Right cardiac atrium (tissue), 5 donors: Measurements from ENCODE around the gene CORO6. TPM values are rescaled to one million over a fixed set of nuclear protein-coding genes. Genes with fewer than 3 reads are reported as not detected.

Experiments used
- ATAC-seq, 2 donors: fragments of 200-7000 bp; cut with Tn5 transposase; one replicate each; pipeline versions ENCODE4 v1.8.0 to v1.9.1; 2020; ENCODE audit warnings: moderate library complexity in 2 of 2, mild to moderate bottlenecking in 1 of 2
- DNase-seq, 3 donors: peaks; one replicate each; pipeline ENCODE4 v3.0.0-alpha.2; 2020
- H3K27ac ChIP-seq: one replicate; pipeline ENCODE4 v1.5.1; 2013; ENCODE audit warnings: mild to moderate bottlenecking, low read length, control low read depth, moderate library complexity
- H3K27me3 ChIP-seq: one replicate; pipeline ENCODE4 v1.6.1; 2013; ENCODE audit not compliant: control insufficient read depth, insufficient read depth
- H3K4me1 ChIP-seq: one replicate; pipeline ENCODE4 v1.6.1; 2013; ENCODE audit warnings: low read length; ENCODE audit not compliant: control insufficient read depth, insufficient read depth
- H3K4me3 ChIP-seq: one replicate; pipeline ENCODE4 v1.5.1; 2013; ENCODE audit warnings: low read length, control low read depth
- H3K9me3 ChIP-seq: one replicate; pipeline ENCODE4 v1.6.1; 2013; ENCODE audit warnings: low read length; ENCODE audit not compliant: control insufficient read depth
- WGBS: extraction: QIAGEN DNeasy Blood & Tissue Kit; methylation state at CpG from one replicate; pipeline ENCODE4 v1.1.7; 2013; 5-methylcytosine and 5-hydroxymethylcytosine counted together
- intact Hi-C, 4 donors: fragments of 100-400 bp; cut with DNase I; formaldehyde crosslinking; loops; one replicate each; pipeline versions ENCODE4 v1.11.0 to v1.14.0; 2022 to 2023
- polyA plus RNA-seq: library from polyadenylated mRNA; stranded (reverse); fragments of 200-250 nt; gene quantifications from one replicate; pipeline ENCODE4 v1.2.3, GENCODE V29; 2013
- total RNA-seq, 4 donors: library from RNA; stranded (reverse); fragmentation: NEBNext Ultra II Directional; extraction: Animal tissue kit (Norgen Biotek cat#: 25700); gene quantifications; one replicate each; pipeline ENCODE4 v1.2.1, GENCODE V29; 2021
- donor health status: healthy with polysubstance abuse.
- donor health status: DM: no; HTN: yes; CAD: no.
- donor health status: DM: no; HTN: no; CAD: no.
- donor health status: DM: no; HTN: yes; CAD: no; lungs with severe emphysema.
- donor health status: DM: yes; HTN: yes; CAD: no.

Gene CORO6
- total and polyA plus RNA-seq, 5 donors, result 93.5 to 148 (median 108) TPM

DNA sequence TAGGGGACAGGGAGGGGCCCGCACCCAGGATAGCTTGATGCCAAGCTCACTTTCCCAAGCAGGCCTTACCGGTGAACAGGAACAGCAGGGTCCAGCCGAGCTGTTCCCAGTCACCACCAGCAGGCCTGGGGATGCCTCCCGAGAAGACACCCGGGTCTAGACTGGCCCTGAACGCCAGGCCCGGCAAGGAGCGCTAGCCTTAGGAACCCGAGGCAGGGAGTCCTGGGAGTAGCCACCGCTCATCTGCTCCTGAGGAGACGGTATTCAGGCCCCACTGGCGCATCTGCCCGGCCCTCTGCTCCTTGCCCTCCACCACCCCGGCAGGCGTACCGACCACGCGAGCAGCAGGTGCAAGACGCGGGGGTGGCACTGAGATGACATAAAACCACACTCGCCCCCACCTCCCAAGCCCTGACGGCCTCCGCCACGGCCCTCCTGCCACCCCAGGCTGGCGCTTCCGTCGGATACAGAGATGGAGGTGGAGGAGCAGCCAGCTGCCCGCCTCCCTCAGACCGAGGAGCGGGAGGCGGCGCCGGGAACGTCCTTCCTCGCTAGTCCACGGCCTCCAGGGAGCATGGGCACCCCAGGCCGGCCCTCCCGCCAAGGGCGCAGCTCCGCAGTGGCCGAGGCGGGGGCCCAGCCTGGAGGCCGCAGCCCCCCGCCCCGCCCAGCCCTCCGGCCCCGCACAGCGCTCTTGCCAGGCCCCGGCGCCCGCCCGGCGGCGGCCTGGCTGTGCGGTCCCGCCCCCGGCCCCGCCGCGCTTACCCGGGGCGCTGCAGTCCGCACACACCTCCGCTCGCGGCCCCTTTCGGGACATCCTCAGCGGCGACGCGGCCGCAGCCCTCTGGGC is 33.9 kb downstream of the CORO6 start:
- no peaks in the 10 kb centered on the region for H3K9me3 ChIP-seq
- intact Hi-C loops, result no loop called here
- no peaks in the 10 kb centered on the region for H3K27me3 ChIP-seq
- peaks cover 19% of the 10 kb centered on the region for H3K4me1 ChIP-seq
- WGBS, result under 1% methylated on average over 69 of the region's 72 CpGs
- DNase-seq (peak in 2 of 3 donors; percentile 78 to 79), ATAC-seq (no peak)
- H3K4me3 ChIP-seq, result peak overlapping the region; percentile 89
- H3K27ac ChIP-seq, result peak overlapping the region; percentile 52

DNA sequence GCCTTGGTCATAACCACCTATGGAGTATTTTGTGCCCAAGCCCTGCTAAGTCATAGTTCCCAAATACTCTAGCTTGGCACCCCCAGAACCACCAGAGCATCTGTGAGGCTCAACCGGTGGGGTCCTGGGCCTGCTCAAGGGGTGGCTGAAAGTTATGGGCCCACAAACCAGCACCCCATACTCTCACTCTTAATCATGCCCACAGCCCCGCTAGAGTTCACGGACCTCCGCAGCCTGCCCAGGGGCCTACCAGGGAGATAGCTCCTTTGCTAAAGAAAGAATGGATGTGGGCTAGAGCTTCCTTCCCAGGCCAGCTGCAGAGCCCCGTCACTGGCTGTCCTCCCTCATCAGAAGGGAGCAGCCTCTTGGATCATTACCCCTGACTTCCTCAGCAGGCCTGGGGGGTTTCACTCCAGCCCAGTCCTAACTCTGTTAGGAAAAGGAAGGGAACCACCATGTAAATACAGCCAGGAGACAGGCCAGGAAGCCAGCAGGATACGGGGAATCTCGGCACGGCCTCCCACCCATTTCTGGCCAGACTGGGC is 34.6 kb downstream of the CORO6 start:
- peak overlapping the region; percentile 52 for H3K27ac ChIP-seq
- H3K27me3 ChIP-seq, result no peaks in the 10 kb centered on the region
- peak overlapping the region; percentile 89 for H3K4me3 ChIP-seq
- H3K9me3 ChIP-seq, result no peaks in the 10 kb centered on the region
- peaks cover 21% of the 10 kb centered on the region for H3K4me1 ChIP-seq
- ATAC-seq (no peak), DNase-seq (no peak)
- intact Hi-C loops, result no loop called here
- 18% methylated on average over 8 of the region's 8 CpGs for WGBS

DNA sequence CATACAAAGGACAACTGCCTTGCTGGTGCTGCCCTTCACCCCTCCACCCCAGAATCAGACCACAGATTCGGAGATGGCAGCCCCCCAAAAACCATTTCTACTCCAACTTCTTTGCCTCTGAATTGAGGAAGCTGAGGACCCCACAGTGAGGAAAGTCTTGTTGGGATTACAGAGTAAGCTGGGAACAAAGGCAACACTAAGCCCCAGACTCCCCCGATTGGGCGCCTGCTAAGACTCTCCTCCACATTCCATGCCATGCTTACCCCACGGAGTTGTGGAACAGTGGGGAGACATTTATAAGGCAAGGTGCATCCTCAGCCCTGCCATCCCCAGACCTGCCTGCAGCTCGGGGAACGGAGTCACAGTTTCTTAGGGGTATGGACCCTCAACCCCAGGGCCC is 35.1 kb downstream of the CORO6 start:
- Histone ChIP-seq H3K27me3 (no peaks in the 10 kb centered on the region), H3K4me3 (peak overlapping the region; percentile 89), H3K9me3 (no peaks in the 10 kb centered on the region), H3K27ac (peak overlapping the region; percentile 61), H3K4me1 (peaks cover 21% of the 10 kb centered on the region)
- 73% methylated on average over 6 of the region's 6 CpGs for WGBS
- peak in 1 of 3 donors; percentile 28 for DNase-seq
- ATAC-seq, result no peak
- intact Hi-C loops, result no loop called here

DNA sequence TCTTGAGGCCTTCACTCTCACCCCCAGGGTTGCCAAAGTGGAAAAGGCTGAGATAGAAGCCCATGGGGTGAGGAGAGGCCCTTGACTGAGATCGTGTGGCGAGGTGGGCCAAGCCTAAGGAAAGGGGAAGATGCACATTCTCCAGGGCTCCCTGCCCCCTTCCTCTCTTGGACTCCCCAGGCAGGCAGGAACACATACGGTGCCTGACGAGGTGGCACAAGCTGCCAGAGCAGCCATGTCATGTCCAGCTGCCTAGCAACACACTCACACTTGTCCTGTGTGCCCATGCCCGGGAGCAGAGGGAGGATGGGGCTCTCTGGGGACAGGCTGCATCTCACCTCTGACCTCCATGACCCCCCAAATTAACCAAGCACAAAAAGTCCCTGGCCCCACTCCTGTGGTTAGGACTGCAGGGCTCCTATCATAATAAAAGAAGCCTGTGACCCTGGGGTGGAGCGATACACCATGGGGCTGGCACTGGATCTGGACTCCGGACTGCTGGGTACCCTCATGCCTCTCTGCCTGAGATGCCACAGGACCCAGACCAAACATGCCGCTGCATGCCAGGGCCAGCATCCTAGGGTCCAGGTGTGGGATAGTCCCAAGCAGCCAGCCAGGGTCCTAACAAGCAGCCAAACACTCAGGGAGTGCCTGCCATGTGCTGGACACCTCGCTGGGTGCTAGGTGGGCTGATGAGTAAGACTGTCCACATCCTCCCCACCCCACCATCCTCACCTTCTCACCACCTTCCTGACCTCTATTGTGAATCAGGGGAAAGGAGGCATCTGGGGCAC is 35.8 kb downstream of the CORO6 start:
- ATAC-seq, result no peak
- H3K9me3 ChIP-seq, result no peaks in the 10 kb centered on the region
- 64% methylated on average over 9 of the region's 9 CpGs for WGBS

DNA sequence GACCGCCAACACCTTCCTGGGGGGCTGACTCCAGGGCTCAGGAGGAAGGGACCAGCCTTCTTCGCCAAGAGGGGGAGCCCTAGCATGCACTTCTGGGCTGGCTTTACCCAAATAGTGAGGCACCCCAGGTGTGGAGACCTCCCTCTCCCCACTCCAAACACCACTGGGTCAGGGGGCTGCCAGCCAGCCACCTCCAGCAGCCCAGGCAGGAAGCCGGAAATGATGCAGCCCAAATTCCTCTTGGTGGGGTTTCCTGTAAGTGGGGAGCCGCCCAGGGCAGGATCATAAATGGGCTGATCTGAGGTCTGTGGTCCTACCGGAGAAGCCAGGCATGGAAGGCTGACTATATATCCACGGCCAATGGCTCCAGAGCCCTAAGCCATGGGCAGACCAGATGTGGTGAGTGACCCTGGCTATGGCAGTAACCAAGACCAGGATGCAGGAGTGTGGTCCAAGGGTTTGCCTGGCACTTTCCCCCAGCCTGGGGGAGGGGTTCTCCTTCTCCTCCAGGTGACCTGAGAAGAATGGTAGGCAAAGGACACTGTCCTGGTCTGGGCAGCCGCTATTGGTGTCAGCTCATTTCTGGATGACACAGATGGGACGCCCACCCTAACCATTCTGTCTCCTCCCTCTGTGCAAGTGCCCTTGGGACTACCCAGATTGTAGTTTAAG is 37.5 kb downstream of the CORO6 start:
- H3K4me1 ChIP-seq, result peaks cover 19% of the 10 kb centered on the region
- H3K27ac ChIP-seq, result peak overlapping the region; percentile 90
- ATAC-seq (peak; percentile 4 to 64), DNase-seq (peak; percentile 74 to 84 (median 75))
- H3K27me3 ChIP-seq, result no peaks in the 10 kb centered on the region
- WGBS, result 64% methylated on average over 8 of the region's 8 CpGs
- no peaks in the 10 kb centered on the region for H3K9me3 ChIP-seq
- H3K4me3 ChIP-seq, result peak overlapping the region; percentile 41
- intact Hi-C loops, result no loop called here

More for the DNA sequence above, 35.8 kb downstream of the CORO6 start:
- H3K4me1 ChIP-seq, result peaks cover 21% of the 10 kb centered on the region
- no peaks in the 10 kb centered on the region for H3K27me3 ChIP-seq
- DNase-seq, result peak in 2 of 3 donors; percentile 58 to 66
- H3K27ac ChIP-seq, result peak overlapping the region; percentile 61
- H3K4me3 ChIP-seq, result no peak overlapping the region
- intact Hi-C loops, result no loop called here

DNA sequence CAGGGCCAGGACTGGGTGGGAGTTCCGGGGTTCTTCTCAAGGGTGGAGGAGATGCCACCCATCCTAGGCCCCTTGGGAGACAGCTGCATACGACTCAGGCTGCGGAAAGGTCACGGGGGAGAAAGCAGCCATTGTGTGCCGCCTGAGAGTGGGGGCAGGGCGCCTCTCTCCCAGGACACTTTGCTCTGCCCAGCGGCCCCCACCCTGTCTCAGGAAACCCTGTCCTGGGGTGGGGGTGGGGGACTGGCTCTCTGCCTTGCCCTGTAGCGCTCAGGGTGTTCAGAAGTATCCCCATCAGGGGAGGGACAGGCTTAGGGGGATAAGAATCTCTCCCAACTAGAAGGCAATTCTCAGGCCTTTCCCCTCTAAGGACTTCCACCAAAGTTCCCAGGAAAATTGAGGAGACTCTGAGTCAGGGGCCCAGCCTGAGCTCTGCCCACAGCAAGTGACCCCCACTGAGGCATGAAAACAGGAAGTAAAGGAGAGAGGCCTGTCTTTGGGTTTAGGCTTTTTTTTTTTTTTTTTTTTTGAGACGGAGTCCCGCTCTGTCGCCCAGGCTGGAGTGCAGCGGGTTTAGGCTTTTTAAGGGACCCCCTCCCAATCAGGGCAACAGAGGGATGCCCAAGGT is 38.1 kb downstream of the CORO6 start:
- H3K4me3 ChIP-seq, result no peak overlapping the region
- peak; percentile 23 to 60 for ATAC-seq

DNA sequence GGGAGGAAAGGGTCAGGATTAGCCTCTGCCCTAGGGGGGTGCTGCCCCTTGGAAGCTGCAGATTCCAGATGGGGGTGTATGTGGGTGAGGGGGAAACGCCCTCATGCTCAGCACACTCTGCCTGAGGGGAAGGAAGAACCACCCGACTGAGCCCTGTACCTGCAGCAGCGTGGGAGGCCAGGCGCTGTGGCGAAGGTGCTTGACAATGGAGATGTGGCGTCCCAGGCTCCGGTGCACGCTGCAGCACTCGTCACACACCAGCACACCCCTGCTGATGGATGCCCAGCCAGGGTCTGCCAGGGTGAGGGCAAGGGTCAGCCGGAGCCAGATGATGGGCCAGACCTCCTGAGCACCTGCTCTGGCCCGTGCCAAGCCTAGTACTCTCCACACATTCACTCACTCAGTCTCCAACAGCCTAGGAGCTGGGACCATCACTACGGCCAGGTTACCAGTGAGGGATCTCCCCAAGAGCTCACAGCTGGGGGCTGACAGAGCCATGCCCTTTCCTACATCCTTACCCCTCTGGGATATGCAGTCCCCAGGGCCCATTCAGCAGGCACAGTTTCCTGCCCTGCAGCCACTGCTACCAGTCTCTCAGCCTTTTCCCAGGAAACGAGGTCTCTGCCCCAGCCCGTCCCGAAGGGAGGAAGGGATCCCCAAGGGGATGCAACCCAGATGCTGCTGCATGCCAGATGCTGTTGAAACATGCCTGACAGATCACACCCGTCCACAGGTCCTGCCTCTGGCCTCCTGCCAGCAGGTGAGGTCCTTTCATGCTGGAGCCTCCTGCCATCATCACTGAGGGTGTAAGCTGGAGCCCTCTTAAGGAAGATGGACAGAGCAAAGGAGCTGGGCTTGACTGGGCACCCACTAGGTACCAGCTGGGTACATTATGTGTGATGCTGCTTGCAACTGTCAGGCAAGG is 39.1 kb downstream of the CORO6 start:
- Histone ChIP-seq H3K27me3 (no peaks in the 10 kb centered on the region), H3K9me3 (no peaks in the 10 kb centered on the region), H3K4me3 (no peak overlapping the region), H3K27ac (peak overlapping the region; percentile 90), H3K4me1 (peaks cover 18% of the 10 kb centered on the region)
- ATAC-seq (no peak), DNase-seq (peak in 2 of 3 donors; percentile 56 to 63)
- 81% methylated on average over 16 of the region's 16 CpGs for WGBS
- intact Hi-C loops, result no loop called here

More for the DNA sequence above, 38.1 kb downstream of the CORO6 start:
- peaks cover 18% of the 10 kb centered on the region for H3K4me1 ChIP-seq
- H3K27ac ChIP-seq, result peak overlapping the region; percentile 90
- intact Hi-C loops, result no loop called here
- no peaks in the 10 kb centered on the region for H3K9me3 ChIP-seq
- peak; percentile 61 to 84 (median 82) for DNase-seq
- WGBS, result 57% methylated on average over 12 of the region's 12 CpGs
- H3K27me3 ChIP-seq, result no peaks in the 10 kb centered on the region

DNA sequence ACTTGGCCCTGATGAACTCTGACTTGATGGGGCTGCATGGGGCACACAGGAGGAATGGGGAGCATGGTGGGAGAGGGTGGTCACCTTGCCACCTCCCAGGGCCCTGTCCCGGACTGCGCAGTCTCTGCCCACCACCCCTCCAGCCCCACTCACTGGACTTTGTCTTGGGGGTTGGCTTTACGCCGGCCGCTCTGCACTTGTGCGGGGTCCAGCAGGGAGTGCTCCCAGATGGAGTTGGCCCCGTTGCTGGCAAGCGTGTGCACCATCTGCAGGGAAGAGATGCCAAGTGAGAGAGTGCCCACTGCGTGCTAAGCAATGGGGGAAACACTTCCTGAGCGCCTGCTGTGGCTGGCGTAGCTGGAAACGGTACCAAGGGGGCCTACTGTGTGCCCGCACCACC is 39.9 kb downstream of the CORO6 start:
- H3K9me3 ChIP-seq, result no peaks in the 10 kb centered on the region
- H3K4me1 ChIP-seq, result peaks cover 18% of the 10 kb centered on the region
- peak in 1 of 3 donors; percentile 65 for DNase-seq
- ATAC-seq, result no peak
- no peak overlapping the region for H3K27ac ChIP-seq
- no peak overlapping the region for H3K4me3 ChIP-seq
- intact Hi-C loops, result no loop called here
- no peaks in the 10 kb centered on the region for H3K27me3 ChIP-seq
- WGBS, result 88% methylated on average over 13 of the region's 13 CpGs

DNA sequence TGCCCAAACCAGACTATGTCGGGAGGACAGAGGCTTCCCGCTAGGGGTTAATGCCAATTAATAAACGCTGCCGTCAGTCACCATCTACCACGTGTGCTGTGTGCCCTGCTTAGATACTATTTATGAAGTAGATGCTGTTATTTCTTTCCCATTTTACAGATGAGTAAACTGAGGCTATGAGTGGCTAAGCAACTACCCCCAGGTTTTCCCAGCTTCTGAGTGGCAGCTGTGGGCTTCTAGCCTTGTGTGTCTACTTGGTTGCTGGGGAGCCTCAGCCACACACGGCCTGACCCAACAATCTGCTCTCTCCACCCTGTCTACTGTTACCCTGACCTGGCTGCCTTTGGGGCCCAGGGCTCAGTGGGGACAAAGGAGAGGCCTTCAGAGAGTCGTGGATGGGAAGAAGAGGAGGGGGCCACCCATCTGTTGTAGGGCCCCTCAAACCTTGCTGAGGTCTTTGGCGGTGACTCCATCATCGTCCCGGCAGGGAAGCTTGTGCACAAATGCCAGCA is 40.4 kb downstream of the CORO6 start:
- Histone ChIP-seq H3K27ac (no peak overlapping the region), H3K9me3 (no peaks in the 10 kb centered on the region), H3K4me3 (no peak overlapping the region), H3K4me1 (peaks cover 17% of the 10 kb centered on the region), H3K27me3 (no peaks in the 10 kb centered on the region)
- intact Hi-C loops, result no loop called here
- DNase-seq, result no peak
- ATAC-seq, result no peak
- WGBS, result 78% methylated on average over 10 of the region's 10 CpGs
